Tibial nerve (tissue), 4 donors: ENCODE data around the gene UCP2. TPM values are rescaled to one million over a fixed set of nuclear protein-coding genes. Genes with fewer than 3 reads are reported as not detected.
"Not testable (repeated sequence)": the region's sequence is repeated elsewhere in the genome, so short reads cannot be mapped to it uniquely, and the experiment has no call there.

ENCODE experiments used
- DNase-seq, 2 donors: peaks; one replicate each; pipeline ENCODE4 v3.0.0-alpha.2; 2019; ENCODE audit warnings: low spot score in 2 of 2
- H3K27ac ChIP-seq, 4 donors: fragments of 200-600 bp; sonication (generic) in 3 of 4; one replicate each; pipeline ENCODE4 v1.5.1; 2017 to 2019; ENCODE audit warnings: mild to moderate bottlenecking in 1 of 4
- H3K27me3 ChIP-seq, 2 donors: fragments of 200-600 bp; sonication (generic) in 1 of 2; one replicate each; pipeline versions ENCODE4 v1.5.1 to v1.6.0; 2017 to 2019
- H3K36me3 ChIP-seq, 3 donors: fragments of 200-600 bp; sonication (generic); one replicate each; pipeline ENCODE4 v1.5.1; 2018 to 2019
- H3K4me1 ChIP-seq, 4 donors: fragments of 200-600 bp; sonication (generic) in 3 of 4; one replicate each; pipeline ENCODE4 v1.5.1; 2017 to 2019
- H3K4me3 ChIP-seq, 4 donors: fragments of 200-600 bp; sonication (generic) in 3 of 4; one replicate each; pipeline ENCODE4 v1.5.1; 2017 to 2019; ENCODE audit warnings: mild to moderate bottlenecking in 1 of 4, moderate library complexity in 1 of 4
- H3K9me3 ChIP-seq, 4 donors: fragments of 200-600 bp; sonication (generic) in 3 of 4; one replicate each; pipeline ENCODE4 v1.5.1; 2017 to 2019
- EP300 ChIP-seq, 2 donors: sonication (generic); formaldehyde crosslinking; IDR thresholded peaks; one replicate each; pipeline ENCODE4 v1.6.1; 2017; ENCODE audit warnings: antibody characterized with exemption in 2 of 2, mild to moderate bottlenecking in 1 of 2
- POLR2A ChIP-seq, 2 donors: fragments of 450-650 bp; IDR thresholded peaks; one replicate each; pipeline ENCODE4 v1.6.1; 2017; ENCODE audit warnings: antibody characterized with exemption in 2 of 2, mild to moderate bottlenecking in 2 of 2, moderate library complexity in 2 of 2
- WGBS, 2 donors: methylation state at CpG; one replicate each; pipeline ENCODE4 v1.1.5; 2018; 5-methylcytosine and 5-hydroxymethylcytosine counted together
- total RNA-seq, 4 donors: library from RNA; depleted of rRNA; stranded (reverse); fragments of >200 nt; gene quantifications; one replicate each; pipeline ENCODE4 v1.1.0, GENCODE V29; 2016
- TF ChIP-seq, protein P1 (sequence below), 5 experiments: fragments of 200-600 bp in 3 of 5; fragments of 450-650 bp in 2 of 5; sonication (generic) in 3 of 5; IDR thresholded peaks; one replicate each; pipeline ENCODE4 v1.5.1; 2016 to 2019; ENCODE audit warnings: antibody characterized with exemption in 5 of 5, mild to moderate bottlenecking in 3 of 5, moderate library complexity in 2 of 5

The UCP2 gene
- total RNA-seq, 4 donors from 2014 or later, result 18.6 to 60.6 (median 53.0) TPM

DNA sequence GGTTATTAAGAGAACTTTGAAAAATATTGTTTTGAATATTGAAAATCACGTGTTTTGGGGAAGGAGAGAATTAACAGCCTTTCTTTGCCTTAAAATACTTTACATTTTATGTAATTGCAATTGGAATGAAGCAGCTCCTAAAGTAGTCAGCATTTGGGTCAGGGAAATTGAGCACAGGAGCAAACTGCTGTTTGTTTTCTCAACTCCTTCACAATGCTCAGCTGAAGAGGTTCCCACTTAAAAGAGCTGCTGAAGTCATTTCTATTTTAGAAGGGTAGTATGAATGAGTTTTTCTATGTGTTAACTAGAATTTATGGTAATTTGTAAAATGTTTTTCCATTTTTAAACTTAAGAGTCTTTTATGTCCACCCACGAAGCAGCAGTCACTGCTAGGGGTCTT is 8.1 kb upstream of the UCP2 start:
- WGBS, 2 donors, result 62 to 77% methylated on average over 2 of the region's 2 CpGs
- H3K9me3 ChIP-seq, result no peaks in the 10 kb centered on the region
- peaks cover 0 to 6% (median 0%) of the 10 kb centered on the region in 4 donors for H3K4me1 ChIP-seq
- DNase-seq, result no peak
- TF ChIP-seq, protein P1, sequence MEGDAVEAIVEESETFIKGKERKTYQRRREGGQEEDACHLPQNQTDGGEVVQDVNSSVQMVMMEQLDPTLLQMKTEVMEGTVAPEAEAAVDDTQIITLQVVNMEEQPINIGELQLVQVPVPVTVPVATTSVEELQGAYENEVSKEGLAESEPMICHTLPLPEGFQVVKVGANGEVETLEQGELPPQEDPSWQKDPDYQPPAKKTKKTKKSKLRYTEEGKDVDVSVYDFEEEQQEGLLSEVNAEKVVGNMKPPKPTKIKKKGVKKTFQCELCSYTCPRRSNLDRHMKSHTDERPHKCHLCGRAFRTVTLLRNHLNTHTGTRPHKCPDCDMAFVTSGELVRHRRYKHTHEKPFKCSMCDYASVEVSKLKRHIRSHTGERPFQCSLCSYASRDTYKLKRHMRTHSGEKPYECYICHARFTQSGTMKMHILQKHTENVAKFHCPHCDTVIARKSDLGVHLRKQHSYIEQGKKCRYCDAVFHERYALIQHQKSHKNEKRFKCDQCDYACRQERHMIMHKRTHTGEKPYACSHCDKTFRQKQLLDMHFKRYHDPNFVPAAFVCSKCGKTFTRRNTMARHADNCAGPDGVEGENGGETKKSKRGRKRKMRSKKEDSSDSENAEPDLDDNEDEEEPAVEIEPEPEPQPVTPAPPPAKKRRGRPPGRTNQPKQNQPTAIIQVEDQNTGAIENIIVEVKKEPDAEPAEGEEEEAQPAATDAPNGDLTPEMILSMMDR (IDR thresholded peaks at IDR 0.05), result no peak
- TF ChIP-seq EP300 (IDR thresholded peaks at IDR 0.05) (no peak), POLR2A (IDR thresholded peaks at IDR 0.05) (no peak)
- H3K4me3 ChIP-seq, result no peak overlapping the region
- no peaks in the 10 kb centered on the region for H3K27me3 ChIP-seq
- no peak overlapping the region for H3K27ac ChIP-seq
- no peaks in the 10 kb centered on the region for H3K36me3 ChIP-seq

DNA sequence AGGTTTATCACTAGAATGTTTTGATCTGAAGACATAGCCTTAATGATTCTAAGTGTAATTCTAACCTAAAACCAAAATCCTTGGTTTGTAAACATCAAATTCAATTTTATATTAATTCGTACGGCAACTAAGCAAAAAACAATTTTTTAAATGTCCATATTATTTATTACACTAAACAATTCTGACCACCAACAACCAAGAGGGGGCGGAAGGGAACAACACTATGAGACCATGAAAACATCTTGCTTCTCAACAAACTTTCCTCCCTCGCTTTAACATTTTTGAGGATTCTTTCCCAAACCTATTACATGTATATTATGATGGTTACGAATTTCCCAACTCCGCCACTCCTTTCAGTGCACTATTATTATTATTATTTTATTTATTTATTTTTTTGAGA is 6.5 kb upstream of the UCP2 start:
- TF ChIP-seq POLR2A (IDR thresholded peaks at IDR 0.05) (no peak), EP300 (IDR thresholded peaks at IDR 0.05) (no peak)
- TF ChIP-seq, protein P1 (IDR thresholded peaks at IDR 0.05), result no peak
- Histone ChIP-seq H3K4me1 (no peaks in the 10 kb centered on the region), H3K27ac (no peak overlapping the region), H3K27me3 (no peaks in the 10 kb centered on the region), H3K4me3 (no peak overlapping the region), H3K36me3 (no peaks in the 10 kb centered on the region), H3K9me3 (no peaks in the 10 kb centered on the region)
- no peak for DNase-seq
- WGBS, 2 donors, result 90 to 92% methylated on average over 6 of the region's 6 CpGs

DNA sequence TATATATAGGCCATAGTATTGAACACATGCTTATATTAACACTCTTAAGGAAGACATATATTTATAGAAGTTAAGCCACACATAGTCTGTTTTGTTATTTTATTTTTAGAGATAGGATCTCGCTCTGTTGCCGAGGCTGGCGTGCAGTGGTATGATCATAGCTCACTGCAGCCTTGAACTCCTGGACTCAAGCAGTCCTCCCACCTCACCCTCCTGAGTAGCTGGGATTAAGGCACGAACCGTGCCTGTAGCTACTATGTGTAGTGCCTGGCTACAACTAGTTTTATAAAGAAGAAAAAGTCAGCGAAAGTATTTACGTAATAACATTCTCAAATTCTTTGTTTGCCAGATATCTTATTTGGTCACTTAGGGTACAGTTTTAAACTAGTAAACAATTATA is 5.6 kb upstream of the UCP2 start:
- Histone ChIP-seq H3K27ac (no peak overlapping the region), H3K36me3 (no peaks in the 10 kb centered on the region), H3K27me3 (no peaks in the 10 kb centered on the region), H3K4me3 (no peak overlapping the region), H3K4me1 (peaks cover 0 to 9% (median 0%) of the 10 kb centered on the region in 4 donors), H3K9me3 (no peaks in the 10 kb centered on the region)
- 88 to 92% methylated on average over 7 of the region's 7 CpGs for WGBS, 2 donors
- no peak for TF ChIP-seq POLR2A (IDR thresholded peaks at IDR 0.05)
- no peak for TF ChIP-seq EP300 (IDR thresholded peaks at IDR 0.05)
- TF ChIP-seq, protein P1 (IDR thresholded peaks at IDR 0.05), result no peak
- DNase-seq, result no peak

DNA sequence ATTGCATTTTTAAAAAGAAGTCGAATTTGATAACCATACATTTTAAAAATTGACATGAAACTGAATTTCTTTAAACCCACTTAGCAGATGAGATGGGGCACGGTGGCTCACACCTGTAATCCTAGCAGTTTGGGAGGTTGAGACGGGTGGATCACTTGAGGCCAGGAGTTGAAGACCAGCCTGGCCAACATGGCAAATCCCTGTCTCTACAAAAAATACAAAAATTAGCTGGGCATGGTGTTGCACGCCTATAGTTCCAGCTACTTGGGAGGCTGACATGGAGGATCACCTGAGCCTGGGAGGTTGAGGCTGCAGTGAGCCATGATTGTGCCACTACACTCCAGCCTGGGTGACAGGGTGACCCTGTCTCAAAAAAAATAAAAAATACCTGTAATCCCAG is 3.0 kb upstream of the UCP2 start:
- H3K4me3 ChIP-seq, H3K27ac ChIP-seq, DNase-seq, H3K9me3 ChIP-seq, H3K36me3 ChIP-seq, H3K27me3 ChIP-seq: not testable (repeated sequence)
- peaks cover 0 to 17% (median 2%) of the 10 kb centered on the region in 4 donors for H3K4me1 ChIP-seq
- 95% methylated on average over 4 of the region's 4 CpGs for WGBS, 2 donors

DNA sequence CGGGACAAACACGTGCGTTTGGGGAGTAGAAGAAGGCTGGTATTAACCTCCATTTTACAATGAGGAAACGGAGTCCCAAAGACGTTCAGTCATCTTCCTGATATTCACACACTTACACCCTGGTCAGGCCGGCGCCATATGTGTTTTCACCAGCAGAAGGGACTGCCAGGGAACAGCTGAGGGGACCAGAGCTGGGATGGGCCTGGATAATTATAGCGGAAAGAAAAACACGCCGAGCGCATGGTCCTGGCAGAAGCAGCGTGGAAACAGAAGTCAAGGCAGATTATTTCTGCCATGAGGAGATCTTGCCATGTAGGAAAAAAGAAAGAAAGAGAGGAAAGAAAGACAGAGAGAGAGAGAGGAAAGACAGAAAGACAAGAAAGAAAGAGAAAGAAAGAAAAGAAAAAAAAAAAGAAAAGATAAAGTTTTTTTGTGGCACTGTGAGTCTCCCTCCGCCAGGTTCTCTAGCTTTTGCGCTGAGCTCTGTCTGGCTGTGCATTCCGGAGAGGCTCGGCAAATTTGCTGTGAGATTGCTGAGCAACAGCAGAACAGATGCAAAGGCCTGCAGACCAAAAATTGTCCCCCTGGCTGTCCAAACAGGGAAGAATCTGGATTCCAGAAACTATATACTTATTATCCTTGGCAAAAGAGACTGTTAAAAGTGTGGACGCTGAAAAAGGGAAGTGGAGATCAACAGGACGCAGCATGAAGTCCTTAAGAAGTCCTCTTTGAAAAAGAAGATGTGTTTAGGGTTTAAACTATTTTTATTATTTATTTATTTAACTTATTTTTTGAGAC is 1.3 kb upstream of the UCP2 start:
- TF ChIP-seq EP300 (IDR thresholded peaks at IDR 0.05), result no peak
- TF ChIP-seq POLR2A (IDR thresholded peaks at IDR 0.05), result no peak
- TF ChIP-seq, protein P1 (IDR thresholded peaks at IDR 0.05), result no peak
- peak overlapping the region; percentile 55 to 90 (median 87) for H3K27ac ChIP-seq
- no peaks in the 10 kb centered on the region for H3K27me3 ChIP-seq

More for the DNA sequence above, 1.3 kb upstream of the UCP2 start:
- no peaks in the 10 kb centered on the region for H3K9me3 ChIP-seq
- H3K36me3 ChIP-seq, result peaks cover 0 to 3% (median 0%) of the 10 kb centered on the region in 3 donors
- peaks cover 0 to 17% (median 8%) of the 10 kb centered on the region in 4 donors for H3K4me1 ChIP-seq
- whole genome bisulfite sequencing, 2 donors, result 44 to 58% methylated on average over 18 of the region's 18 CpGs
- DNase-seq, result no peak
- H3K4me3 ChIP-seq, result peak overlapping the region; percentile 42 to 64 (median 56)
